Measurements from ENCODE around the gene SPR. TPM values are rescaled to one million over a fixed set of nuclear protein-coding genes. Genes with fewer than 3 reads are reported as not detected.
A peak's percentile ranks its signal among the peaks of the same experiment; 100 is the strongest.

SPR gene
- total RNA-seq, 1 donor from 2014 or later, result 24.2 TPM

- TF ChIP-seq CTCF (IDR thresholded peaks at IDR 0.05; ENCODE audit: unreplicated experiment), result peak; percentile 99
- DNase-seq (ENCODE audit: low spot score, unreplicated experiment), result peak; percentile 94
- peaks cover 4% of the 10 kb centered on the region for H3K4me1 Mint-ChIP-seq (ENCODE audit: low read depth)
- H3K4me3 Mint-ChIP-seq (ENCODE audit: low read depth), result peak overlapping the region; percentile 72
- H3K9me3 Mint-ChIP-seq (ENCODE audit: low read depth), result no peaks in the 10 kb centered on the region
- H3K36me3 Mint-ChIP-seq (ENCODE audit: insufficient read depth), result no peaks in the 10 kb centered on the region
- H3K27me3 Mint-ChIP-seq, result peaks cover 13% of the 10 kb centered on the region
- H3K27ac Mint-ChIP-seq, result peak overlapping the region; percentile 93
These were observed 24.8 kb upstream of the SPR start for GRCh38 chr2:72862239-72862988.

GRCh38 chr2:72863046-72863445 is 24.2 kb upstream of the SPR start:
- Mint-ChIP-seq H3K4me1 (ENCODE audit: low read depth) (peaks cover 4% of the 10 kb centered on the region), H3K27ac (no peak overlapping the region), H3K4me3 (ENCODE audit: low read depth) (peak overlapping the region; percentile 72), H3K9me3 (ENCODE audit: low read depth) (no peaks in the 10 kb centered on the region), H3K27me3 (peaks cover 13% of the 10 kb centered on the region), H3K36me3 (ENCODE audit: insufficient read depth) (no peaks in the 10 kb centered on the region)
- DNase-seq (ENCODE audit: low spot score, unreplicated experiment), result no peak
- TF ChIP-seq CTCF (IDR thresholded peaks at IDR 0.05; ENCODE audit: unreplicated experiment), result no peak

GRCh38 chr2:72864500-72864899 is 22.7 kb upstream of the SPR start:
- no peak for TF ChIP-seq CTCF (IDR thresholded peaks at IDR 0.05; ENCODE audit: unreplicated experiment)
- Mint-ChIP-seq H3K36me3 (ENCODE audit: insufficient read depth) (no peaks in the 10 kb centered on the region), H3K27ac (no peak overlapping the region), H3K4me3 (ENCODE audit: low read depth) (no peak overlapping the region), H3K9me3 (ENCODE audit: low read depth) (no peaks in the 10 kb centered on the region), H3K4me1 (ENCODE audit: low read depth) (peaks cover 4% of the 10 kb centered on the region), H3K27me3 (peaks cover 13% of the 10 kb centered on the region)
- DNase-seq (ENCODE audit: low spot score, unreplicated experiment), result no peak

- DNase-seq (ENCODE audit: low spot score, unreplicated experiment), result no peak
- H3K27ac Mint-ChIP-seq, result no peak overlapping the region
- H3K36me3 Mint-ChIP-seq (ENCODE audit: insufficient read depth), result no peaks in the 10 kb centered on the region
- no peaks in the 10 kb centered on the region for H3K4me1 Mint-ChIP-seq (ENCODE audit: low read depth)
- TF ChIP-seq CTCF (IDR thresholded peaks at IDR 0.05; ENCODE audit: unreplicated experiment), result no peak
- H3K4me3 Mint-ChIP-seq (ENCODE audit: low read depth), result no peak overlapping the region
- peaks cover 24% of the 10 kb centered on the region for H3K27me3 Mint-ChIP-seq
- H3K9me3 Mint-ChIP-seq (ENCODE audit: low read depth), result peaks cover 15% of the 10 kb centered on the region
These were observed 16.1 kb upstream of the SPR start for GRCh38 chr2:72871060-72871459.

GRCh38 chr2:72871880-72872279 is 15.3 kb upstream of the SPR start:
- no peaks in the 10 kb centered on the region for H3K36me3 Mint-ChIP-seq (ENCODE audit: insufficient read depth)
- H3K4me3 Mint-ChIP-seq (ENCODE audit: low read depth), result no peak overlapping the region
- H3K27me3 Mint-ChIP-seq, result peaks cover 27% of the 10 kb centered on the region
- no peak for DNase-seq (ENCODE audit: low spot score, unreplicated experiment)
- H3K27ac Mint-ChIP-seq, result no peak overlapping the region
- H3K9me3 Mint-ChIP-seq (ENCODE audit: low read depth), result peaks cover 15% of the 10 kb centered on the region
- no peak for TF ChIP-seq CTCF (IDR thresholded peaks at IDR 0.05; ENCODE audit: unreplicated experiment)
- no peaks in the 10 kb centered on the region for H3K4me1 Mint-ChIP-seq (ENCODE audit: low read depth)
